GM12878 (cell line): ENCODE data around the gene HGS. TPM values are rescaled to one million over a fixed set of nuclear protein-coding genes. Genes with fewer than 3 reads are reported as not detected.

ENCODE experiments used
- E2F4 ChIP-seq: IDR thresholded peaks from 2 replicates; pipeline ENCODE4 v1.6.1; 2012; ENCODE audit warnings: low read depth, low read length, improper control_type of control experiment
- ELK1 ChIP-seq: IDR thresholded peaks from 2 replicates; pipeline ENCODE4 v1.6.1; 2012; ENCODE audit warnings: low read depth, low read length, improper control_type of control experiment
- FOXM1 ChIP-seq: IDR thresholded peaks from 2 replicates; pipeline ENCODE4 v1.6.1; 2012; ENCODE audit warnings: low read depth, mild to moderate bottlenecking, inconsistent platforms, low read length, moderate library complexity
- GABPA ChIP-seq: IDR thresholded peaks from 2 replicates; pipeline ENCODE4 v1.6.1; 2014; ENCODE audit warnings: antibody characterized with exemption, low read depth, mild to moderate bottlenecking, inconsistent platforms
- GATAD2B ChIP-seq: fragments of 450-650 bp; conservative IDR thresholded peaks from 2 replicates; pipeline ENCODE4 v1.6.1; 2017; ENCODE audit warnings: low read depth, mild to moderate bottlenecking, moderate library complexity
- IKZF1 ChIP-seq: fragments of 450-650 bp; conservative IDR thresholded peaks from 2 replicates; pipeline ENCODE4 v1.6.1; 2017; ENCODE audit warnings: antibody characterized with exemption, mild to moderate bottlenecking
- MEF2B ChIP-seq: fragments of 450-650 bp; IDR thresholded peaks from 2 replicates; pipeline ENCODE4 v1.6.1; 2018; ENCODE audit warnings: mild to moderate bottlenecking, moderate library complexity; ENCODE audit not compliant: partially characterized antibody, poor library complexity, severe bottlenecking
- MLLT1 ChIP-seq: fragments of 450-650 bp; IDR thresholded peaks from 2 replicates; pipeline ENCODE4 v1.6.1; 2016; ENCODE audit warnings: mild to moderate bottlenecking
- NBN ChIP-seq: fragments of 450-650 bp; IDR thresholded peaks from 2 replicates; pipeline ENCODE4 v1.6.1; 2016
- NFYB ChIP-seq: IDR thresholded peaks from 2 replicates; pipeline ENCODE4 v1.6.1; 2011; ENCODE audit warnings: low read depth, mild to moderate bottlenecking, low read length, improper control_type of control experiment, moderate library complexity; ENCODE audit not compliant: insufficient read depth
- POLR2AphosphoS2 ChIP-seq: IDR thresholded peaks from 2 replicates; pipeline ENCODE4 v1.6.1; 2011; ENCODE audit warnings: low read depth, mild to moderate bottlenecking, low read length, improper control_type of control experiment, moderate library complexity
- POU2F2 ChIP-seq: IDR thresholded peaks from 3 replicates; pipeline ENCODE4 v1.6.1; 2011; ENCODE audit warnings: low read depth, mild to moderate bottlenecking, low read length, borderline replicate concordance
- RELA ChIP-seq: fragments of 450-650 bp; IDR thresholded peaks from 2 replicates; pipeline ENCODE4 v1.8.0; 2014; ENCODE audit warnings: borderline replicate concordance; ENCODE audit not compliant: partially characterized antibody
- SIX5 ChIP-seq: IDR thresholded peaks from 2 replicates; pipeline ENCODE4 v1.6.1; 2011; ENCODE audit warnings: mild to moderate bottlenecking, low read depth, low read length, moderate library complexity; ENCODE audit not compliant: severe bottlenecking
- SMARCA5 ChIP-seq: fragments of 450-650 bp; IDR thresholded peaks from 2 replicates; pipeline ENCODE4 v1.6.1; 2017; ENCODE audit warnings: mild to moderate bottlenecking
- SP1 ChIP-seq: IDR thresholded peaks from one replicate; pipeline ENCODE4 v1.6.1; 2011; ENCODE audit warnings: low read depth, low read length
- YY1 ChIP-seq: IDR thresholded peaks from 2 replicates; pipeline ENCODE4 v1.6.1; 2011; ENCODE audit warnings: low read depth, mild to moderate bottlenecking, low read length
- ZBTB40 ChIP-seq: fragments of 450-650 bp; IDR thresholded peaks from 2 replicates; pipeline ENCODE4 v1.6.1; 2016; ENCODE audit warnings: mild to moderate bottlenecking, moderate library complexity, borderline replicate concordance
- ZNF207 ChIP-seq: fragments of 450-650 bp; IDR thresholded peaks from 2 replicates; pipeline ENCODE4 v1.6.1; 2014; ENCODE audit warnings: antibody characterized with exemption, mild to moderate bottlenecking, borderline replicate concordance
- polyA plus RNA-seq, 11 experiments: library from polyadenylated mRNA; depleted of rRNA in 4 of 11; unstranded in 6 of 11; stranded (reverse) in 5 of 11; fragments of >200 nt; fragmentation: Nextera tagmentation in 4 of 11; fragmentation: Illumina TruSeq in 1 of 11; extraction: Ambion mirVana in 4 of 11; extraction: Trizol in 1 of 11; gene quantifications; 1 replicate in 1 of 11; 2 replicates in 10 of 11; pipeline versions ENCODE4 v1.2.1 to v1.2.3, GENCODE V29; 2011 to 2016; ENCODE audit warnings: inconsistent platforms in 2 of 11, missing spikeins in 2 of 11, low read depth in 1 of 11
- total RNA-seq, 4 experiments: library from RNA; depleted of rRNA in 3 of 4; stranded (reverse); fragments of >200 nt in 3 of 4; fragmentation: Illumina TruSeq in 1 of 4; extraction: Trizol in 1 of 4; gene quantifications; 2 replicates each; pipeline versions ENCODE4 v1.2.1 to v1.2.3, GENCODE V29; 2013 to 2021
- TF ChIP-seq, protein P1 (sequence below): IDR thresholded peaks from 2 replicates; pipeline ENCODE4 v1.6.1; 2012; ENCODE audit warnings: low read depth, low read length, improper control_type of control experiment

The HGS gene
- total and polyA plus RNA-seq, 10 of the 15 experiments (the other 5 are each of a cell fraction or from before 2014, with no cell fraction given) = 2.2 to 85.6 (median 55.3) TPM

DNA sequence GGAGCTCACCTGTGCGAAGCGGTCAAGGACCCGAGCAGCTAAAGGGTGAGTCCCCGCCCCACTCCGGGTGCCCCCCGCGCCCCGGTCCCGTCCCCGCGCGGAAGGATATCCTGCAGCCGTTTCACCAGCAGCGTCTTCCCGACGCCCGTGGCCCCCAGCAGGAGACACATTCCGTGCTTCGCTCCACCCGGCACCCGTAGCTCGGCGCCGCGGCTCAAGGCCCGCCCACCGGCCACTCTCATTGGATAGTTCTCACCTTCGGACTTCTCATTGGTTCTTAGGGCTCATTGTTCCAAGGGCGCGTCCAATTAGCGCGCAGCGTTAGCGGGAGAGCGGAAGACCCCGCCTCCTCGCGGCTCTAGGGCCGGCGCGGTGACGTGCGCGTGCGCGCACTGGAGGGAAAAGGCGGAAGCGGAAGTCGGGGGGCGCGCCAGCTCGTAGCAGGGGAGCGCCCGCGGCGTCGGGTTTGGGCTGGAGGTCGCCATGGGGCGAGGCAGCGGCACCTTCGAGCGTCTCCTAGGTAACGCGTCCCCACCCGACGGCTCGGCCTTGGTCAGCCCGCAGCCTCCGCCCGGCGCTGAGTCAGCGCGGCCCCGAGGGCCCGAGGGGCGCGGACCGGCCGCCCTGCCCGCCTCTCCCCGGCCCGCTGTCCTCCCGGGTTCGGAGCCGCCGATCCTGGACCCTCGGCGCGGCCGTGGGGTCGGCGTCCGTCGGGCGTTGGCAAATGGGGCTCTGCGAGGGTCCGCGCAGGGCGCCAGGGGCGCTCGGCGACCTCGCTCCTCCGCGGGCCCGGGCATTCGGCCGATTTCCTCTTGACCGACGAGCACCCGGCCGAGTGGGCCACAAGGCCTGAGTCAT lies at the start of gene HGS, which contains the start of gene ARL16 (continued):
- TF ChIP-seq MLLT1 (peak; percentile 41; the same call in 1 of the 2 replicates), ZNF207 (no peak; the same call in 1 of the 2 replicates), GABPA (peak; percentile 82), ZBTB40 (peak; percentile 90), NBN (peak; percentile 70; the same call in 1 of the 2 replicates), YY1 (peak; percentile 52), POLR2AphosphoS2 (peak; percentile 67; the same call in 1 of the 2 replicates), SIX5 (peak; percentile 30), POU2F2 (peak; percentile 44; the same call in 1 of the 3 replicates), RELA (peak; percentile 35), FOXM1 (no peak), IKZF1 (peak; percentile 85), ELK1 (peak; percentile 72), MEF2B (peak; percentile 15), SMARCA5 (peak; percentile 66), NFYB (peak; percentile 96), SP1 (peak; percentile 99), GATAD2B (peak; percentile 88), E2F4 (no peak)
- TF ChIP-seq, protein P1, sequence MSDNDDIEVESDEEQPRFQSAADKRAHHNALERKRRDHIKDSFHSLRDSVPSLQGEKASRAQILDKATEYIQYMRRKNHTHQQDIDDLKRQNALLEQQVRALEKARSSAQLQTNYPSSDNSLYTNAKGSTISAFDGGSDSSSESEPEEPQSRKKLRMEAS = peak; percentile 63; the same call in 1 of the 2 replicates
